Panc1 (cell line): ENCODE measurements around the gene LRFN2.

Experiments used
- POLR2AphosphoS5 ChIP-seq: IDR thresholded peaks from 2 replicates; pipeline ENCODE4 v1.6.1; 2012; ENCODE audit warnings: mild to moderate bottlenecking, low read depth, low read length, moderate library complexity
- SIN3A ChIP-seq: IDR thresholded peaks from 2 replicates; pipeline ENCODE4 v1.6.1; 2012; ENCODE audit warnings: low read depth, mild to moderate bottlenecking, low read length, moderate library complexity, borderline replicate concordance; ENCODE audit not compliant: insufficient read depth
- TF ChIP-seq, protein P1 (sequence below), 2 experiments: IDR thresholded peaks; 2 replicates each; pipeline ENCODE4 v1.6.1; 2011 to 2012; ENCODE audit warnings: low read depth in 2 of 2, control low read depth in 1 of 2, low read length in 1 of 2, mild to moderate bottlenecking in 1 of 2, moderate library complexity in 1 of 2; ENCODE audit not compliant: insufficient read depth in 1 of 2
- TF ChIP-seq, protein P2 (sequence below): fragments of 450-650 bp; IDR thresholded peaks from 2 replicates; pipeline ENCODE4 v1.5.1; 2017; ENCODE audit warnings: mild to moderate bottlenecking

DNA sequence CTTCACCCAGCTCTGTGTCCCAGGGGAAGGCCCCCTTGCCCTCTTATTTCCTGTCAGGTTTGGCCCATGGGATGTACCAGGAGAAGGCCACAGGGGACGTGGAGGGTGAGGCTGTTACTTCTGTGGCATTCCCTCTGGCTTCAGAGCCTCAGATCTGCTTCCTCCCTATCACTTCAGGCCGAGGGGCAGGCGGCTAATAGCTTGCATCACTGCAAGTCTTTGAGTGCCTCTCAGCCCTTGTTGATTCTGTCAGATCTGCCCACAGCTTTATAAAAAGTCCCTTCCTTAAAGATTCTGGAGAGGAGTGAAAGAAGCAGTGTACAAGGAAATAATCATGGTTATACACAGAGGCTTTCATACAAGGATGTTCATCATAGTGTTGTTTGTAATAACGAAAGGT lies 86.9 kb downstream of the LRFN2 start:
- TF ChIP-seq, protein P1, sequence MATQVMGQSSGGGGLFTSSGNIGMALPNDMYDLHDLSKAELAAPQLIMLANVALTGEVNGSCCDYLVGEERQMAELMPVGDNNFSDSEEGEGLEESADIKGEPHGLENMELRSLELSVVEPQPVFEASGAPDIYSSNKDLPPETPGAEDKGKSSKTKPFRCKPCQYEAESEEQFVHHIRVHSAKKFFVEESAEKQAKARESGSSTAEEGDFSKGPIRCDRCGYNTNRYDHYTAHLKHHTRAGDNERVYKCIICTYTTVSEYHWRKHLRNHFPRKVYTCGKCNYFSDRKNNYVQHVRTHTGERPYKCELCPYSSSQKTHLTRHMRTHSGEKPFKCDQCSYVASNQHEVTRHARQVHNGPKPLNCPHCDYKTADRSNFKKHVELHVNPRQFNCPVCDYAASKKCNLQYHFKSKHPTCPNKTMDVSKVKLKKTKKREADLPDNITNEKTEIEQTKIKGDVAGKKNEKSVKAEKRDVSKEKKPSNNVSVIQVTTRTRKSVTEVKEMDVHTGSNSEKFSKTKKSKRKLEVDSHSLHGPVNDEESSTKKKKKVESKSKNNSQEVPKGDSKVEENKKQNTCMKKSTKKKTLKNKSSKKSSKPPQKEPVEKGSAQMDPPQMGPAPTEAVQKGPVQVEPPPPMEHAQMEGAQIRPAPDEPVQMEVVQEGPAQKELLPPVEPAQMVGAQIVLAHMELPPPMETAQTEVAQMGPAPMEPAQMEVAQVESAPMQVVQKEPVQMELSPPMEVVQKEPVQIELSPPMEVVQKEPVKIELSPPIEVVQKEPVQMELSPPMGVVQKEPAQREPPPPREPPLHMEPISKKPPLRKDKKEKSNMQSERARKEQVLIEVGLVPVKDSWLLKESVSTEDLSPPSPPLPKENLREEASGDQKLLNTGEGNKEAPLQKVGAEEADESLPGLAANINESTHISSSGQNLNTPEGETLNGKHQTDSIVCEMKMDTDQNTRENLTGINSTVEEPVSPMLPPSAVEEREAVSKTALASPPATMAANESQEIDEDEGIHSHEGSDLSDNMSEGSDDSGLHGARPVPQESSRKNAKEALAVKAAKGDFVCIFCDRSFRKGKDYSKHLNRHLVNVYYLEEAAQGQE (IDR thresholded peaks at IDR 0.05; ENCODE audit: insufficient read depth in 1 of 2, low read depth in 2 of 2, low read length in 1 of 2), result no peak
- TF ChIP-seq, protein P2, sequence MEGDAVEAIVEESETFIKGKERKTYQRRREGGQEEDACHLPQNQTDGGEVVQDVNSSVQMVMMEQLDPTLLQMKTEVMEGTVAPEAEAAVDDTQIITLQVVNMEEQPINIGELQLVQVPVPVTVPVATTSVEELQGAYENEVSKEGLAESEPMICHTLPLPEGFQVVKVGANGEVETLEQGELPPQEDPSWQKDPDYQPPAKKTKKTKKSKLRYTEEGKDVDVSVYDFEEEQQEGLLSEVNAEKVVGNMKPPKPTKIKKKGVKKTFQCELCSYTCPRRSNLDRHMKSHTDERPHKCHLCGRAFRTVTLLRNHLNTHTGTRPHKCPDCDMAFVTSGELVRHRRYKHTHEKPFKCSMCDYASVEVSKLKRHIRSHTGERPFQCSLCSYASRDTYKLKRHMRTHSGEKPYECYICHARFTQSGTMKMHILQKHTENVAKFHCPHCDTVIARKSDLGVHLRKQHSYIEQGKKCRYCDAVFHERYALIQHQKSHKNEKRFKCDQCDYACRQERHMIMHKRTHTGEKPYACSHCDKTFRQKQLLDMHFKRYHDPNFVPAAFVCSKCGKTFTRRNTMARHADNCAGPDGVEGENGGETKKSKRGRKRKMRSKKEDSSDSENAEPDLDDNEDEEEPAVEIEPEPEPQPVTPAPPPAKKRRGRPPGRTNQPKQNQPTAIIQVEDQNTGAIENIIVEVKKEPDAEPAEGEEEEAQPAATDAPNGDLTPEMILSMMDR, result no peak
- TF ChIP-seq POLR2AphosphoS5, result no peak
- TF ChIP-seq SIN3A, result no peak
